NCI-H128 (cell line): ENCODE measurements around the gene RAD21L1.
"Not testable (repeated sequence)": the region's sequence is repeated elsewhere in the genome, so short reads cannot be mapped to it uniquely, and the experiment has no call there.

Experiments used
- DNase-seq: peaks from one replicate; lab custom pipeline; 2025; ENCODE audit not compliant: unreplicated experiment; lab: John Stamatoyannopoulos, UW

The RAD21L1 gene

DNA sequence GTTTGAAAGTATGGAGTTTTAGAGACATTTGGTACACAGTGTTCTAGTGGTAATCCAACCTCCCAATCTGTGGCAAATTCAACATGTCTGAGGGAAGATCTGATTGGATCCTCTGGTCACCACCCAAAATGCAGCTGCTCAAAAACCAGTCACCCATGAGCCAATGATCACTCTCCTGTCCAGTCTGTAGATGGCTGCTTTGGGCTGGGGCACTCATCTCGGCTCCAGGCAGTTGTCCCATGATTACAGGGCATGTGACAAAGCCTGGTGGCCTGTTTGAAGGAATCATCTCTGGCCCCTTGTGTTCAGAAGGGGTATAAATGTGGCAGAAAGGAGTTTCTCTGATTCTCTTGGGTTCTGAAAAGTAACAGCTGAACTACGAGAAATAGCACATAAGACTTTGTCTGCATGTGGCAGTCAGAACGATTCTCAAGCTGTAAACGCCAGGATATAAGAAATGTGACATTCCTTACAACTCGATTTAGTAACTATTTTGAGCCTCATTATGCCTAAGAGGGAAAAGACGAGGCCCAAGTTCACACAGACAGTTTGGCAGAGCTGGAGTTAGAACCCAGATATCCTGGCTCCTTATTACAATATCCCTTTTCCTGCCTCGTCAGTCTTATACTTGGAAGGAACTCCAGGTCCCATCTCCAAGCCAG lies 26.5 kb upstream of the RAD21L1 start:
- no peak for DNase-seq

DNA sequence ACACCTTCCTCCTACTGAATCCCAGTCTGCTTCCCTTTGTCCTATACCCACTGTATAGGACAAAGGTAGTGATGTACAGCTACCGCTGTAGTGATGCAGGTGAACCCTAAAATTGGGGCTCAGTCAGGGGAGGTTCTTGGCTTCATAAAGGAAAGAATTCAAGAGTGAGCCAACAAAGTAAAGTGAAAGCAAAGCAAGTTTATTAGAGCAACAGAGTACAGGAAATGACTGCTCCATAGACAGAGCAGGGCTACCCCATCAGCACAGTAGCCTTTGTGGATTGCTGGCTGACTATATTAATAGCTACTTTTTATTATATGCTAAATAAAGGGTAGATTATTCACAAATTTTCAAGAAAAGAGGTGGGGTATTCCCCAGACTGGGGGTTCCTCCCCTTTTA lies 25.9 kb upstream of the RAD21L1 start:
- DNase-seq = no peak

DNA sequence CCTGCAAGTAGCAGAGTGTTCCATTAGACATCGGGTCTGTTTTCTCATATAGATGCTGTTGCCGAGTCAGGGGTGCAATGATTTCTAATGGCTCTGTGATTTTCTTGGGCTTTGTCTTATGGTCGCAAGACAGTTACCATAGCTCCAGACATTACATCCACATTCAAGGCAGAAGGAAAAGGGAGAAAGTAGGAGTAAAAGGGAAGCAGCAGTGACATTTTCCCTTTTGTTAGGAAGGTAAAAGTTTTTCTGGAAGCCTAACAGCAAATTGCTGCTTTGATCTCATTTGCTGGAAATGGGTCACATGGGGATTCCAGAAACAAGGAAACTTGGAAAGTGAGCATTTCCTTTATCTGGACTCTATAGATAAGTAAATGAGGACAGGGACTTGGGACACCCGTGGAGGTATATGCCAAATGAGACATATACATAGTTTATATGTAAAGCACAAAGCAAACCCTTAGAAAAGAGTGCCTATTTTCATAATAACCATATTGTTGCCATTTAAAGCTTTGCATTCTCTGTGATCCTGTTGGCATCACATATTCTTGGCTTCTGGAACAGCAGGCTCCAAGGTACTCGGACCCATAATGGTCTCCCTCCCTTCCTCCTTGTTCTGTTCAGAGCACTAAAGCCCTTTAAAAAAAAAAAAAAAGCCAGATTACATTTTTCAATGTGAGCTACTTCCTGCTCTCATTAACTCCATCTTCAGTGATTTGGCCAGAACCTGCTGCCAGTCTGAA lies 22.9 kb upstream of the RAD21L1 start, which contains the start of gene C20orf202:
C20orf202 (plus strand) TSS at position 693 of the 743 bp plus-strand sequence. CDS start 132 bp downstream, outside the sequence.
- DNase-seq = no peak

DNA sequence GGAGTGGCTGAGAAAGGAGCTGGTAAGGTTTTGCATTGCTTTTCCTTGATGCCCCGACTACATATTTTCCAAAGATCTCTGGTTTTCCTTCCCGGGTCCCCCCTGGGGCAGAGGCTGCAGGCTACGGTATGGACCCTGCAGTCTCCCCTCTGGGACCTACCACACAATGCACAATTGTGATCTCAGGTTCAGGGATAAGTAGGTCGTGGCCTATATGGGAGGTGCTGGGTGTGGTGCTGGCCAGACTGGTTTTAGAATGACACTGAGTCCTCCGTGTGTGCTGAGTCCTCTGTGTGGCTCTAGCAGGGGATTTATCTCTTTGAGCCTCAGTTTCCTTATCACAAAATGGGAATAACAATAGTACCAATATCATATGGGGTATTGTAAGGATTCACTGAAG lies 22.2 kb upstream of the RAD21L1 start:
- no peak for DNase-seq

DNA sequence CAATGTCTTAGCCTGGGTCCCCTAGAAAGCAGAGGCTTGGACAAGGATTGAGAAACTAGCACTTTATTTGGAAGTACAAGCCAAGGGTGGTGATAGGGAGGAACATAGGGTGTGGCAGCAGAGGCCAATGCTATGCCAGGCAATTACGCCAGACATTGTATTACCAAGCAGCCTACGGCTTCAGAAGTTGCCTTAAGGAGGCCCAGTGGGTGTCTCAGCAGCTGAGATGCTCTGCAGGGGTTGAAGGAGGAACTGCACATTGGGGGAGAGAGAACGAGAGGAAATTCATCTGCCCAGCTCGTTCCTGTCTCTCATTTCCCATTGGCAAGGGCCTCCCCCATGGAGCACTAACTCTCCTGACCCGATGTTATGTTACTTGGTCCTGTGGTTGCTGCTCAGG lies 21.7 kb upstream of the RAD21L1 start:
- DNase-seq = no peak

DNA sequence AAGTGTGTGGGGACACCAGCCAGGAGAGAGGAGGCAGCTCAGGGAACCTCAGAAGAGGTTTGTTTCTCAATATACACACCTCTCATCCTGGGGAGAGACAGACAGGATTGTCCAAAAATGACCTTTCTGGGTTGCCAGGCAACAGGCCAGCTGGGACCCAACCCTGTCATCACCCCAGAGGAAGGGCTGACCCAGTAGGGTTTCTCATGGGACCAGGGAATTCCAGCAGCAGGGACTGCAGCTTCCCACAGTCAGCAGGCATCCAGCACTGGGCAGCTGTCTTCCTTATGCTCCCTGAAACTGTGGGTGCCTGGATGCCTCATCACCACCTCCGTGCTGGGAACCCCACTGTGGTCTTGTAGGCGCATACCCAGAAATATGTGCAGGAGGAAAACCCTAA lies 21.3 kb upstream of the RAD21L1 start:
- no peak for DNase-seq

DNA sequence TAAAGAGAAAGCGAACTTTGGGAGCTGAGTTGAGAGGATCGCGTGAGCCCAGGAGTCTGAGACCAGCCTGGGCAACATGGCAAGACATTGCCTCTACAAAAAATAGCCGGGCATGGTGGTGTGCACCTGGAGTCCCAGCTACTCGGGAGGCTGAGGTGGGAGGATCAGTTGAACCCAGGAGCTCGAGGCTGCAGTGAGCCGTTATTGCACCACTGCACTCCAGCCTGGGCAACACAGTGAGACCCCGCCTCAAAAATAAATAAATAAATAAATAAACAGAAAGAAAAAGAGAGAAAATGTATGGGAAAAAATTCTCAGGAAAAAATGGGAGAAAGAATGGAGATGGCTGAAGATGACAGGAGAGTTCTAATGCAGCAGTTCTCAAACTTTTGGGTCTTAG lies 20.0 kb upstream of the RAD21L1 start:
- no peak for DNase-seq

DNA sequence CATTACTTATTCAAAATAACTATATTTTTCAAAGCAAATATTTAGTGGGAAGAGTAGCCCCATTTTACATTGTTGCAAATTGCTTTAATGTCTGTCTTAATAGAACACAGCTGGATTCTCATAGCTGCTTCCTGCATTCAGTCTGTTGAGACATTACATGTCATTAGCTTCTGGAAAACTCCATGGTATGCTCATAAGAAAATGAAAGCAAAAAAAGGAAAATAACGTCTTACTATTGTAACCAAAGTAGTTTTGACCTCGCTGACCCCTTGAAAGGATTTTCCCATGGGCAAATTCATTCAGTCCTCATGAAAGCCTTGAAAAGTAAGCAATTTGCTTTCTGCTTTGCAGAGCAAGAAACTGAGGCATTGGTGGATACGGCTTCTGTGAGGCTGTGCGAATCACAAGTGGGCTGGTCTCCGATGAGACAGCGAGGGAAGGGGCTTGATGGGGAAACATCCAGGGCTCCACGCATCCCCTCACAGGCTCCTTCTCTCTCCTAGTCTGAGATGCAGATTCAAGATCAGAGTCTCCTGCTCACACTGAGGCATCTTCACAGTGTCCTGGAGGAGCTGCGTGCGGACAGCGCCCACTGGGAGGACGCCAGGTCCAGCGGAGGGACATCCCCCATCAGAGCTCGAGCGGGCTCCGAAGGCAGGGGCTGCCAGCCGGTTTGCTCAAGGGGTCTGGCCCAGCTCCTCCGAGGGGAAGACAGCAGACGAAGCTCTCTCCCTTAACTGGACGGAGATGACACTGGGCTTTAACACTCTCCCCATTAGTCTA lies 19.3 kb upstream of the RAD21L1 start:
- DNase-seq = no peak

DNA sequence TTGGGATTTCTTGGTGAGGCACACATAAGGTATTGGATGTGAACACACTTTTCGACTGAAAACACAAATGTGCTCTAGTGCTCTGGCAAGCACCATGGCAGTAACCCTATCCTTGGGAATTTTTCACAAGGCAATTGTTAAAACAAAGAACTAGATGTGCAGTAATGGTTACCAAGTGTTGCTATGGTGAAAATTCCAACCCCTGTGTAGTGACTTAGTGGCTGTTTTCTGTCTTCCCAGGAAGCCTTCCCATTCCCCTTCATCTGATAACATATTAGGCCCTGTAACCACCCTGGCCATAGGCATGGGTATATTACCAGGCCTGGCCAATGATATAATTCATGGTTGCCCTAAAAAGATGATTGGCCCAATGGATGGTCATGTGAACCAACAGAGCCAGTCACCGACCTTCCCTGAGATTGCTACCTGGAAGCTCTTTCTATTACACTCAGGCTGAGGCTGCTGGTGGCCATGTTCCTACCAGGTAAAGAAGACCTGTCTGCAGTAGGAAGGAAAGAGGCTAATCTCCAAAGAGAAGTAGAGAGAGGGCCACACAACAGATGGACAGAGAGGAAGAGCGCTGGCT lies 18.5 kb upstream of the RAD21L1 start:
- no peak for DNase-seq

DNA sequence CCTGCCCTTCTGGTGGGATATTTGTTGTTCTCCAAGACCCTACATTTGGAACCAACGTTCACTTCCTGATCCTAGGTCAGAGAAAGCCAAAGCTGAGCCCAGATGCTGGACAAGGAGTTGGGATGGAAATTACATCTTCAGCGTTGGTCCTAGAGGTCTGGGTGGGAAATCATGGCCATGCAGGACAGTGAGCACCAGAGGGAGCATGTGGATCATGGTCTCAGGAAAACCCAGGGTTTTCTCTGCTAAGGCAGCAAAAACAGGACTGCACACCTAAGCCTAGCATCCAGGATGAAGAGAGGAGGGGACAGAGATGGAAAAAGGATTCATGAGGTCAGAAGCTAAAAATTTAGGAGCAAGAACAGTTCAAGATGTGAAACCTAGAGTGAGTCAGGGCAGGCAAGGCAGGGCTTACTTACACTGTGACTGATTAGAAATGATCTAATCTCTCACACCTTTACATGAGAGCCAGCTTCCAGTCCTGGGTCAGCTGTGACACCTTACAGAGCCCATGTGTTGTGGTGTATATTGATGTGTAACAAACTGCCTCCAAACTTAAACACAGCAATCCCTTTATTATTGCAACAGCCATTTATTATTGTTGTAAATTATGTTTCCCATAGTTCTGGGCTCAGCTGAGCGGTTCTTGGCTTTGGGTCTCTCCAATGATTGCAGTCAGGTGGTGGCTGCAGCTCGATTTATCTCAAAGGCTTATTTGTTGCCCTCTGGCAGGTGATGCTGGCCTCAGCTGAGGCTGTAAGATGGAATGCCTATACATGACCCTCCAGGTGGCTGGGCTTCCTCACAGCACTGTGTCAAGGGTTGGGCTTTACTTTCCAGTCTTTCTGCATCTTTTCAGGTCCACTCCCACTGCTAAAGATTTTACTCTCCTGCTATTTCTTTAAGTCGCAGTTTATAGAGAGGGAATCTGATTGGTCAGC lies 16.1 kb upstream of the RAD21L1 start:
- DNase-seq = no peak

DNA sequence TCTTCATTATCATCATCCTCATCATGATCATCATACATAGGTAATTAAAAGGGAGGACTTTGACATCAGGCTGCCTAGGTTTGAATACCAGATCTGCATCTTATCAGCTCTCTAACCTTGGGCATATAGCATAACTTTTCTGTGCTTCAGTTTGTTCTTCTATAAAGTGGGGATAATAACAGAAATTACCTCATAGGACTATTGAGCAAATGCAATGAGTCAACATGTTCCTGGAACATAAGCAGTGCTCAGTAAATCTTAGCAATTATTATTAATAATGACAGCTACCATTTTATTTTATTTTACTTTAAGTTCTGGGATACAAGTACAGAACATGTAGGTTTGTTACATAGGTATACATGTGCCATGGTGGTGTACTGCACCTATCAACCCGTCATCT lies 15.3 kb upstream of the RAD21L1 start:
- no peak for DNase-seq

DNA sequence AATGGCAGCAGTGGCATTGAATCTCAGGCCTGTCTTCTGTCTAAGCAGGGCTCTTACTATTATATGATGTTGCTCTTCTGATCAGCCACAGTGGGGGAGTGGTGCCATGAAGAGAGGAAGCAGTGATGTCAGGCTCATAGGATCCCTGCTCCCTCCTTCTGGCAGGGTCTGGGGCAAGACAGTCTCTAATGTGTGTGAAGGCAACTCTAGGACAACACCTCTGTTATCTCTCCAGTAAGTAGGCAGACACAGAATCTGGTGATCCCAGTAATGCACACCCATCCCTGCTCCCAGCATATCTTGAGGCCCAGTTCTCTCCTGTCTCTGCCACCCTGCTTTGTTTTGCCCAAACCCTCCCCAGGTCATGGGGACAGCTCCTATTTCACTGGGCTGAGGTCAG lies 13.8 kb upstream of the RAD21L1 start:
- DNase-seq = no peak

DNA sequence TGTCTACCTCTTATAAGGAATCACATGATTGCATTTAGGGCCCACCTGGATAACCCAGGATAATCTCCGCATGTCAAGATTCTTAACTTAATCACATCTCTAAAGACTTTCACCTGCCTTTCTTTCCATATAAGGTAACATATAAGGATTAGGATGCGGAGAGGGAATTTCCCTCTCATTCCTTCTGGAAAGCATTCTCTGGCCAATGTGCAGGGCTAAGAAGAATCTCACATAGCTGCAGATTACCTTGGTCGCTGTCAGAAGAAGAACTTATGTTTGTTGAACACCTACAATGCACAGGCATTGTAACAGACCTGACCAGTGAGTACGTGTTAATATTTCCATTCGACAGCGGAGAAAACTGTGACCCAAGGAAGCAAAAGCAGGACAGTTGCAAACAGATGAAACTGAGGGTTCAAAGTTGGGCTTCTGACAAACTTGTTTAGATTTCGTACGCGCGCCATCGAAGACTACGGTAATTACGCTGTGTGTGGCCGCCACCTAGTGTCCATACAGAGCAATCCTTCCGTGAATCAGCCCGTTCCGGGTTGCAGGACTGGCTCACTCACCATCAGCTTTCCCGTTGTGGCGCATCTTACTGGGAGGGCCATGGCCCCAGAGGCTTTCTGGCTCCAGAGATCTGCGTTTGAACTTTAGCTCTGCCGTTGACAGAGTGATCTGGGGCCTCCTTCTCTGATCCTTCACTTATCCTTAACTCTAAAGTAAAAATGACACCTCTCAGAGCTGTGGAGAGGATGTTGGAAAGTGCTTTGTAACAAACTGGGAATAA lies 13.0 kb upstream of the RAD21L1 start:
- peak; percentile 5 for DNase-seq

DNA sequence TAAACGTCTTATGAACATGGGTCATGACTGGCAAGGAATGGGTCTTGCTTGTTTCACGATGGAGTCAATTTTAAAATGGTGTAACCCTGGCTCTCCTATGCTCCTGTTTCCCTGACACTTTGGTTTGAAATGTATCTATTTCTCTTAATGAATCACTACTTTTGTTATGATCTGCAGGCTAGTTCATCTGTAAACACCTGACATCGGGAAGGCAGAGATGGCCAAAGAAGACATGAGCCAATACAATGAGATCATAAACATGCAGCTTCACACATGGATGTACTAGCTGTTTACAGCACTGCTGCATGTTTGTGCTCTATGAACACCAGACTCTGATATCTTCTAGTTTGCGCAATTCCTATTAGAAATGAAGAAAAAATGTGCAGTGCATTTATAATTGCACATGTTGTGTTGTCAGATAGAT lies 11.0 kb upstream of the RAD21L1 start:
- no peak for DNase-seq

DNA sequence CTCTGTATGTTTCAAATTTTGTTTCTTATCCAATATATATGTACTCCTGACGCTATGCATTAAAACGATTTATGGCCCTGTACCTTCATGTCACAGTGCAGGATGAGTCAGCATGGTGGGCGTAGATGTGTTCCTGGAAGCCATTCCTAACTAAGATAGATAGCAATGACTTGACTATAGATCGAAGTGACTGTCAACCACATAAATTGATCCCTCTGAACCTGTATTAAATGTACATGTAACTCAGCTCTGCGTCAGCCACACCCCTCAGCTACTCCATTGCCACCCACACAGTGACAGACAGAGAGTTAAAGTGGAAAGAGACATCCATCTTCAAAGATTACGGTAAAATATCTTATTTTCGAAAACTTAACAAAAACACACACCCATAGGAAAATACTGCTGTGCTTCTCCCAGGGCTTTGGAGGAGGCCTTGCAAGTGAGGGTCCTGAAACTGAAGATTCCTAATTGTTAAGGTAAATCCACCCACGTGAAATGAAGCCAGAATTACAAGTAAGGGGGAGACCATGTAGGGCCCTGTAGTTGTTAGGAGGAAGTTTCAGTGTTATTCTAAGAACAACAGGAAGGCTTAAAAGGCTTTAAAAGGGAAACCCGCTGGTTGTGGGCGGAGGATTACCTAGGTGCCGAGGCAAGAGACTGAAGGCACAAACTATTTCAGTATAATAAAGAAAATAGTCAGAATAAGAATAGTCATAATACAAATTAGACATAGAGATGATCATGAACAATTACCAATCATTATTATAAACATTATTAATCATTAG lies 10.3 kb upstream of the RAD21L1 start:
- no peak for DNase-seq

DNA sequence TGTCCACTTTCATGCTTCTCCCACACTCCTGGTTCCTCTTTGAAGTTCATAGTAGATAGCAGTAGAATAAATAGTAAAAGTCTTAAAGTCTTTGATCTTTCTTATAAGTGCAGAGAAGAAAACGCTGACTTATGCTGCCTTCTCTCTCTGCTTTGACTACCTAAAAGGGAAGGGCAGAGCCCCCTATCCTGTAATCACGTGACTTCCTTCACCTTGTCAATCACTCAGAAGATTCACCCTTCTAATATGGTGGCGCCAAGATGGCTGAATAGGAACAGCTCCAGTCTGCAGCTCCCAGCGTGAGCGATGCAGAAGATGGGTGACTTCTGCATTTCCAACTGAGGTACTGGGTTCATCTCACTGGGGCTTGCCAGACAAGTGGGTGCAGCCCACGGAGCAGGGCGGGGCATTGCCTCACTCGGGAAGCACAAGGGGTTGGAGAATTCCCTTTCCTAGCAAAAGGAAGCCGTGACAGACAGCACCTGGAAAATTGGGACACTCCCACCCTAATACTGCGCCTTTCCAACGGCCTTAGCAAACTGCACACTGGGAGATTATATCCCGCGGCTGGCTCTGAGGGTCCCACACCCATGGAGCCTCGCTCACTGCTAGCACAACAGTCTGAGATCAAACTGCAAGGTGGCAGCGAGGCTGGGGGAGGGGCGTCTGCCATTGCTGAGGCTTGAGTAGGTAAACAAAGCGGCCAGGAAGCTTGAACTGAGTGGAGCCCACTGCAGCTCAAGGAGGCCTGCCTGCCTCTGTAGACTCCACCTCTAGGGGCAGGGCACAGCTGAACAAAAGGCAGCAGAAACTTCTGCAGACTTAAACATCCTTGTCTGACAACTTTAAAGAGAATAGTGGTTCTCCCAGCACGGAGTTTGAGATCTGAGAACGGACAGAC lies 9.1 kb upstream of the RAD21L1 start:
- not testable (repeated sequence) for DNase-seq

DNA sequence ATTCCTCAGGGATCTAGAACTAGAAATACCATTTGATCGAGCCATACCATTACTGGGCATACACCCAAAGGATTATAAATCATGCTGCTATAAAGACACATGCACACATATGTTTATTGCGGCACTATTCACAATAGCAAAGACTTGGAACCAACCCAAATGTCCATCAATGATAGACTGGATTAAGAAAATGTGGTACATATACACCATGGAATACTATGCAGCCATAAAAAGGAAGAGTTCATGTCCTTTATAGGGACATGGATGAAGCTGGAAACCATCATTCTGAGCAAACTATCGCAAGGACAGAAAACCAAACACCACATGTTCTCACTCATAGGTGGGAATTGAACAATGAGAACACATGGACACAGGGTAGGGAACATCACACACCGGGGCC lies 3.1 kb upstream of the RAD21L1 start:
- not testable (repeated sequence) for DNase-seq
